ENCODE results near the gene SHROOM3. TPM values are rescaled to one million over a fixed set of nuclear protein-coding genes. Genes with fewer than 3 reads are reported as not detected.

The SHROOM3 gene
- total and polyA plus RNA-seq, 2 donors (not counting 3 experiments of a cell fraction or from before 2014, with no cell fraction given): 2.7 to 6.7 TPM

GRCh38 chr4:76494871-76495590, 60.0 kb downstream of the SHROOM3 start:
- CTCF ChIA-PET: interaction anchor here (0.6 to 2.0 kb wide), 3 partner anchors 9 to 73 kb away, joined by 3 to 12 read pairs (median 3); no protein-coding TSS in a partner anchor
- Histone ChIP-seq H4K20me1 (replicated peaks; ENCODE audit: control insufficient read depth, extremely low read depth, insufficient read depth, low read length) (no peaks in the 10 kb centered on the region), H2AFZ (ENCODE audit: low read depth, low read length) (no peak overlapping the region), H3K27me3 (ENCODE audit: control insufficient read depth in 2 of 2, insufficient read depth in 2 of 2, low read length in 2 of 2) (peaks cover 32% of the 10 kb centered on the region in 2 experiments), H3K9ac (replicated peaks; ENCODE audit: extremely low read depth, insufficient read depth, low read length) (no peak overlapping the region), H3K4me1 (ENCODE audit: control insufficient read depth, extremely low read depth, insufficient read depth, low read length) (no peaks in the 10 kb centered on the region), H3K4me2 (ENCODE audit: insufficient read depth, low read length) (no peak overlapping the region), H3K4me3 (replicated peaks in 1 of 3; ENCODE audit: insufficient read depth in 1 of 3, low read depth in 1 of 3, low read length in 3 of 3) (no peak overlapping the region), H3K9me3 (replicated peaks; ENCODE audit: control insufficient read depth, insufficient read depth, low read length) (no peaks in the 10 kb centered on the region), H3K36me3 (ENCODE audit: control insufficient read depth in 2 of 2, extremely low read depth in 1 of 2, insufficient read depth in 2 of 2, low read length in 2 of 2) (no peaks in the 10 kb centered on the region), H3K79me2 (ENCODE audit: control insufficient read depth, insufficient read depth, low read length) (no peaks in the 10 kb centered on the region), H3K9me1 (replicated peaks; ENCODE audit: control insufficient read depth, extremely low read depth, insufficient read depth, low read length) (no peaks in the 10 kb centered on the region), H3K27ac (ENCODE audit: insufficient read depth, low read depth, low read length) (no peak overlapping the region)
- TF ChIP-seq FOS (IDR thresholded peaks at IDR 0.05; ENCODE audit: borderline replicate concordance, insufficient read depth, low read length) (no peak), GATA2 (IDR thresholded peaks at IDR 0.05; ENCODE audit: insufficient read depth, insufficient read length, low read depth, low read length) (no peak), EZH2 (IDR thresholded peaks at IDR 0.05; ENCODE audit: borderline replicate concordance, low read depth, low read length, severe bottlenecking) (no peak), POLR2A (IDR thresholded peaks at IDR 0.05; ENCODE audit: low read depth, low read length) (no peak), JUN (IDR thresholded peaks at IDR 0.05; ENCODE audit: borderline replicate concordance, insufficient read depth, insufficient read length, low read depth) (no peak), POLR2AphosphoS5 (IDR thresholded peaks at IDR 0.05; ENCODE audit: insufficient read depth, low read depth, low read length) (no peak), MYC (IDR thresholded peaks at IDR 0.05; ENCODE audit: low read depth, low read length) (no peak)
- TF ChIP-seq, protein P1, sequence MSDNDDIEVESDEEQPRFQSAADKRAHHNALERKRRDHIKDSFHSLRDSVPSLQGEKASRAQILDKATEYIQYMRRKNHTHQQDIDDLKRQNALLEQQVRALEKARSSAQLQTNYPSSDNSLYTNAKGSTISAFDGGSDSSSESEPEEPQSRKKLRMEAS (IDR thresholded peaks at IDR 0.05; ENCODE audit: insufficient read depth, insufficient read length): no peak
- TF ChIP-seq, protein P2, sequence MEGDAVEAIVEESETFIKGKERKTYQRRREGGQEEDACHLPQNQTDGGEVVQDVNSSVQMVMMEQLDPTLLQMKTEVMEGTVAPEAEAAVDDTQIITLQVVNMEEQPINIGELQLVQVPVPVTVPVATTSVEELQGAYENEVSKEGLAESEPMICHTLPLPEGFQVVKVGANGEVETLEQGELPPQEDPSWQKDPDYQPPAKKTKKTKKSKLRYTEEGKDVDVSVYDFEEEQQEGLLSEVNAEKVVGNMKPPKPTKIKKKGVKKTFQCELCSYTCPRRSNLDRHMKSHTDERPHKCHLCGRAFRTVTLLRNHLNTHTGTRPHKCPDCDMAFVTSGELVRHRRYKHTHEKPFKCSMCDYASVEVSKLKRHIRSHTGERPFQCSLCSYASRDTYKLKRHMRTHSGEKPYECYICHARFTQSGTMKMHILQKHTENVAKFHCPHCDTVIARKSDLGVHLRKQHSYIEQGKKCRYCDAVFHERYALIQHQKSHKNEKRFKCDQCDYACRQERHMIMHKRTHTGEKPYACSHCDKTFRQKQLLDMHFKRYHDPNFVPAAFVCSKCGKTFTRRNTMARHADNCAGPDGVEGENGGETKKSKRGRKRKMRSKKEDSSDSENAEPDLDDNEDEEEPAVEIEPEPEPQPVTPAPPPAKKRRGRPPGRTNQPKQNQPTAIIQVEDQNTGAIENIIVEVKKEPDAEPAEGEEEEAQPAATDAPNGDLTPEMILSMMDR (IDR thresholded peaks at IDR 0.05; ENCODE audit: extremely low read depth in 1 of 2, insufficient read depth in 1 of 2, low read depth in 1 of 2, low read length in 2 of 2): no peak
- POLR2A ChIA-PET: no interaction called here
- no peak for FAIRE-seq
- no TSS peak for BruUV-seq (replicated peaks)
- dilution Hi-C loops (cut with MboI; ENCODE audit: extremely low pct_ligation_motif_present, low sequenced_read_pairs) (no loop called here), intact Hi-C loops (cut with micrococcal nuclease) (no loop called here)
- no peak for DNase-seq (ENCODE audit: low read depth, low spot score)

All from endothelial cell of umbilical vein (primary cell).